HL-60 (cell line): ENCODE measurements around the gene CCDC116.
"Not testable (repeated sequence)": the region's sequence is repeated elsewhere in the genome, so short reads cannot be mapped to it uniquely, and the experiment has no call there.

Experiments
- DNase-seq, 2 experiments: peaks; one replicate each; pipeline ENCODE4 v3.0.0-alpha.2; 2010 to 2020; ENCODE audit warnings: low read depth in 1 of 2, low spot score in 1 of 2
- H3K27ac ChIP-seq: fragments of 250-450 bp; sonication (Bioruptor Pico); replicated peaks from 2 replicates; pipeline ENCODE4 v1.5.1; 2020; ENCODE audit warnings: mild to moderate bottlenecking, moderate library complexity
- H3K27me3 ChIP-seq: fragments of 250-450 bp; sonication (Bioruptor Pico); 2 replicates; pipeline ENCODE4 v1.5.1; 2021; ENCODE audit warnings: mild to moderate bottlenecking, moderate library complexity; ENCODE audit not compliant: insufficient read depth, poor library complexity, severe bottlenecking
- H3K4me3 ChIP-seq: replicated peaks from 2 replicates; pipeline ENCODE4 v1.5.1; 2011; ENCODE audit warnings: mild to moderate bottlenecking, control low read depth, low read length; ENCODE audit not compliant: insufficient read depth
- CTCF ChIP-seq: IDR thresholded peaks from one replicate; pipeline ENCODE4 v1.5.1; 2011; ENCODE audit warnings: low read length, control low read depth, inconsistent platforms; ENCODE audit not compliant: insufficient read depth
- GABPA ChIP-seq: IDR thresholded peaks from 2 replicates; pipeline ENCODE4 v1.6.1; 2012; ENCODE audit warnings: low read depth
- POLR2AphosphoS5 ChIP-seq: IDR thresholded peaks from 2 replicates; pipeline ENCODE4 v1.6.1; 2012; ENCODE audit warnings: low read depth
- SPI1 ChIP-seq: IDR thresholded peaks from 2 replicates; pipeline ENCODE4 v1.6.1; 2012; ENCODE audit warnings: low read depth, mild to moderate bottlenecking, borderline replicate concordance
- TF ChIP-seq, protein P1 (sequence below): IDR thresholded peaks from 2 replicates; pipeline ENCODE4 v1.6.1; 2012; ENCODE audit warnings: low read depth; ENCODE audit not compliant: insufficient replicate concordance

CCDC116 gene

GRCh38 chr22:21592422-21592821, 40.1 kb upstream of the CCDC116 start:
- H3K27me3 ChIP-seq: no peaks in the 10 kb centered on the region
- DNase-seq: no peak
- no peak overlapping the region for H3K27ac ChIP-seq
- TF ChIP-seq POLR2AphosphoS5 (no peak), GABPA (no peak), SPI1 (no peak), CTCF (no peak)
- TF ChIP-seq, protein P1, sequence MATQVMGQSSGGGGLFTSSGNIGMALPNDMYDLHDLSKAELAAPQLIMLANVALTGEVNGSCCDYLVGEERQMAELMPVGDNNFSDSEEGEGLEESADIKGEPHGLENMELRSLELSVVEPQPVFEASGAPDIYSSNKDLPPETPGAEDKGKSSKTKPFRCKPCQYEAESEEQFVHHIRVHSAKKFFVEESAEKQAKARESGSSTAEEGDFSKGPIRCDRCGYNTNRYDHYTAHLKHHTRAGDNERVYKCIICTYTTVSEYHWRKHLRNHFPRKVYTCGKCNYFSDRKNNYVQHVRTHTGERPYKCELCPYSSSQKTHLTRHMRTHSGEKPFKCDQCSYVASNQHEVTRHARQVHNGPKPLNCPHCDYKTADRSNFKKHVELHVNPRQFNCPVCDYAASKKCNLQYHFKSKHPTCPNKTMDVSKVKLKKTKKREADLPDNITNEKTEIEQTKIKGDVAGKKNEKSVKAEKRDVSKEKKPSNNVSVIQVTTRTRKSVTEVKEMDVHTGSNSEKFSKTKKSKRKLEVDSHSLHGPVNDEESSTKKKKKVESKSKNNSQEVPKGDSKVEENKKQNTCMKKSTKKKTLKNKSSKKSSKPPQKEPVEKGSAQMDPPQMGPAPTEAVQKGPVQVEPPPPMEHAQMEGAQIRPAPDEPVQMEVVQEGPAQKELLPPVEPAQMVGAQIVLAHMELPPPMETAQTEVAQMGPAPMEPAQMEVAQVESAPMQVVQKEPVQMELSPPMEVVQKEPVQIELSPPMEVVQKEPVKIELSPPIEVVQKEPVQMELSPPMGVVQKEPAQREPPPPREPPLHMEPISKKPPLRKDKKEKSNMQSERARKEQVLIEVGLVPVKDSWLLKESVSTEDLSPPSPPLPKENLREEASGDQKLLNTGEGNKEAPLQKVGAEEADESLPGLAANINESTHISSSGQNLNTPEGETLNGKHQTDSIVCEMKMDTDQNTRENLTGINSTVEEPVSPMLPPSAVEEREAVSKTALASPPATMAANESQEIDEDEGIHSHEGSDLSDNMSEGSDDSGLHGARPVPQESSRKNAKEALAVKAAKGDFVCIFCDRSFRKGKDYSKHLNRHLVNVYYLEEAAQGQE: no peak
- H3K4me3 ChIP-seq: no peak overlapping the region

DNA sequence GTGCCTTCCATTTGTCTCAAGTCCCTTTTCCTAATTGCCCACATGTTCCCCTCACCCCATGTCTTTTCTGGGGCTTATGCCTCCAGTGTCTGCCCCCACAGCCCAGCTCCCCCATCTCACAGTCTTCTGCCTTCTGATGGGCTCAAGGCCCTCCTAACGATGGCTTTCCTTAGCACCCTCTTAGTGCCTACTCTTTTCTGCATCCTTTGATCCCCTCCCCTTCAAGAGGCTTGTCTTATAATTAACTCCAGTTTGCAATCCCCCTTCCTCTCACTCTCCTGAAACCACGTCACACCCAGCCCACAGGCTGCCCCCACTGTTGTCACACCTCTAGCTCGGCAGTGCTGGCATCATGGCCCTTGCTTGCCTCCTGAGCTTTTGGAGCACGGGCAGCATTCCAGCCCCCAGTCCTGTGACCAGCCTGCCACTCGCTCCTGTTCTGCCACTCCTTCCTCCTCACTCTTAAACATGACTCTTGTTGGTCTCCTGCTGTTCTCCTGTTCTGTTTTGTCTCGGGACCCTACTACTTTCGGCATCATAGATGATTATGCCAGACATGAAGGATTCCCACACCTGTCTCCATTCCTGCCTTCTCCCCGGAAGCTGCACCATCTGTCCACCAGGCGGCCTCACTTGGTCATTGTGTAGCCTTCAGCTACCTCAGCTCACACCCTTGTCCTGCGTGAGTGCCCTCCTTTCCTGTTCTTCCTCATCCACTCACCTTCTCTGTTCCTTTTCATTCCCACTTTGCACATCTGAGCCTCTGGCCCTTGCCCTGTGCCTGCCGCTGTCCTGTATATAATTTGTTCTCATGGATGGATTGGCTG, 38.9 kb upstream of the CCDC116 start:
- H3K27me3 ChIP-seq: no peaks in the 10 kb centered on the region
- no peak overlapping the region for H3K4me3 ChIP-seq
- no peak overlapping the region for H3K27ac ChIP-seq
- no peak for DNase-seq
- TF ChIP-seq SPI1 (no peak), CTCF (no peak), POLR2AphosphoS5 (no peak)

- DNase-seq: no peak
- H3K27me3 ChIP-seq: no peaks in the 10 kb centered on the region
Observed at GRCh38 chr22:21594865-21595452, 37.6 kb upstream of the CCDC116 start.

GRCh38 chr22:21596356-21597135, 36.0 kb upstream of the CCDC116 start:
- not testable (repeated sequence) for DNase-seq, H3K27ac ChIP-seq, H3K4me3 ChIP-seq, H3K27me3 ChIP-seq

More at GRCh38 chr22:21594865-21595452, 37.6 kb upstream of the CCDC116 start:
- Histone ChIP-seq H3K4me3 (no peak overlapping the region), H3K27ac (no peak overlapping the region)
- no peak for TF ChIP-seq POLR2AphosphoS5
- TF ChIP-seq CTCF: no peak
- TF ChIP-seq SPI1: no peak
- no peak for TF ChIP-seq GABPA
- TF ChIP-seq, protein P1: no peak
